Body of pancreas (tissue), 4 donors: Measurements from ENCODE around the gene FRAS1. TPM values are rescaled to one million over a fixed set of nuclear protein-coding genes. Genes with fewer than 3 reads are reported as not detected.
"Not testable (repeated sequence)": the region's sequence is repeated elsewhere in the genome, so short reads cannot be mapped to it uniquely, and the experiment has no call there.

Experiments
- ATAC-seq: fragments of 150-250 bp; one replicate; pipeline ENCODE4 v1.9.1; 2016
- DNase-seq, 4 donors: peaks; one replicate each; pipeline ENCODE4 v3.0.0-alpha.2; 2019
- H3K27ac ChIP-seq, 4 donors: fragments of 200-600 bp; sonication (generic); 1 replicate in 3 of 4; 2 replicates in 1 of 4; pipeline versions ENCODE4 v1.5.1 to v1.6.1; 2016 to 2019; ENCODE audit warnings: mild to moderate bottlenecking in 1 of 4, mixed read lengths in 1 of 4, moderate library complexity in 1 of 4
- H3K27me3 ChIP-seq, 2 donors: fragments of 200-600 bp; sonication (generic); one replicate each; pipeline ENCODE4 v1.6.0; 2016; ENCODE audit warnings: mild to moderate bottlenecking in 1 of 2
- H3K36me3 ChIP-seq, 2 donors: fragments of 200-600 bp; sonication (generic); replicated peaks in 1 of 2; 2 replicates each; pipeline ENCODE4 v1.5.1; 2016; ENCODE audit warnings: low read depth in 2 of 2; ENCODE audit not compliant: insufficient read depth in 1 of 2
- H3K4me1 ChIP-seq: fragments of 200-600 bp; sonication (generic); one replicate; pipeline ENCODE4 v1.6.0; 2016
- H3K4me3 ChIP-seq, 2 donors: fragments of 200-600 bp; sonication (generic); 1 replicate in 1 of 2; 2 replicates in 1 of 2; pipeline ENCODE4 v1.5.1; 2016 to 2019
- H3K9me3 ChIP-seq, 3 donors: fragments of 200-600 bp; sonication (generic); 1 replicate in 2 of 3; 2 replicates in 1 of 3; pipeline ENCODE4 v1.5.1; 2016
- POLR2A ChIP-seq, 3 donors: fragments of 450-650 bp; IDR thresholded peaks; one replicate each; pipeline ENCODE4 v1.6.1; 2016; ENCODE audit warnings: antibody characterized with exemption in 3 of 3, mild to moderate bottlenecking in 2 of 3
- WGBS, 2 donors: methylation state at CpG; one replicate each; pipeline ENCODE4 v1.1.5; 2017; 5-methylcytosine and 5-hydroxymethylcytosine counted together
- intact Hi-C: fragments of 100-400 bp; cut with DNase I; formaldehyde crosslinking; loops from one replicate; pipeline ENCODE4 v1.15.1; 2023
- total RNA-seq, 2 donors: library from RNA; depleted of rRNA; stranded (reverse); fragments of >200 nt; gene quantifications; one replicate each; pipeline ENCODE4 v1.1.0, GENCODE V29; 2016
- TF ChIP-seq, protein P1 (sequence below), 7 experiments: fragments of 450-650 bp in 4 of 7; fragments of 200-600 bp in 3 of 7; sonication (generic) in 3 of 7; IDR thresholded peaks; one replicate each; pipeline ENCODE4 v1.5.1; 2016 to 2019; ENCODE audit warnings: antibody characterized with exemption in 7 of 7

The FRAS1 gene
- total RNA-seq, 2 donors from 2014 or later: 22.6 to 24.4 TPM

DNA sequence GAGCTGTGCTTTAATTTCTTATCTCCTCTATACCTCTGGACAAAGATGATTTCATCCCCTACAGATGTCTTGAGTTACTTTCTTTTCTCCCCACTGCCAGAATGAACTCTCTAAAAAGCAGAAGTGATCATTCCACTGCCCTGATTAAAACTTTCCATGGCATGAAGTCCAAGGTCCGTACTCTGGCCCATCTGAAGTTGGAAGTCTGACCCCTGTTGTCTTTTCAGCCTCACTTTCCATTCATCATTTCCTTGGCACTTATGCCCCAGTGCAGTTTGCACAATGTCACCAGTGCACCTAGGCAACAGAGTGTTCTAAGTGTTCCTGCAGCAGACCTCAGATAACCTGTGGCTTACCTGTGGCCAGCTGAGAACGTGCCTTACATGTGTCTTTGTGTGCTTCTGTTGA is 242.4 kb downstream of the FRAS1 start:
- Histone ChIP-seq H3K27ac (peak overlapping the region in 2 of 4 donors; percentile 14 to 31), H3K9me3 (no peaks in the 10 kb centered on the region), H3K4me3 (no peak overlapping the region), H3K4me1 (peaks cover 11% of the 10 kb centered on the region), H3K27me3 (no peaks in the 10 kb centered on the region), H3K36me3 (no peaks in the 10 kb centered on the region)
- intact Hi-C loops: no loop called here
- 9 to 20% methylated on average over 2 of the region's 2 CpGs for WGBS, 2 donors
- ATAC-seq (peak; percentile 81), DNase-seq (peak in 3 of 4 donors; percentile 17 to 55 (median 20))
- TF ChIP-seq, protein P1, sequence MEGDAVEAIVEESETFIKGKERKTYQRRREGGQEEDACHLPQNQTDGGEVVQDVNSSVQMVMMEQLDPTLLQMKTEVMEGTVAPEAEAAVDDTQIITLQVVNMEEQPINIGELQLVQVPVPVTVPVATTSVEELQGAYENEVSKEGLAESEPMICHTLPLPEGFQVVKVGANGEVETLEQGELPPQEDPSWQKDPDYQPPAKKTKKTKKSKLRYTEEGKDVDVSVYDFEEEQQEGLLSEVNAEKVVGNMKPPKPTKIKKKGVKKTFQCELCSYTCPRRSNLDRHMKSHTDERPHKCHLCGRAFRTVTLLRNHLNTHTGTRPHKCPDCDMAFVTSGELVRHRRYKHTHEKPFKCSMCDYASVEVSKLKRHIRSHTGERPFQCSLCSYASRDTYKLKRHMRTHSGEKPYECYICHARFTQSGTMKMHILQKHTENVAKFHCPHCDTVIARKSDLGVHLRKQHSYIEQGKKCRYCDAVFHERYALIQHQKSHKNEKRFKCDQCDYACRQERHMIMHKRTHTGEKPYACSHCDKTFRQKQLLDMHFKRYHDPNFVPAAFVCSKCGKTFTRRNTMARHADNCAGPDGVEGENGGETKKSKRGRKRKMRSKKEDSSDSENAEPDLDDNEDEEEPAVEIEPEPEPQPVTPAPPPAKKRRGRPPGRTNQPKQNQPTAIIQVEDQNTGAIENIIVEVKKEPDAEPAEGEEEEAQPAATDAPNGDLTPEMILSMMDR (IDR thresholded peaks at IDR 0.05): no peak
- TF ChIP-seq POLR2A (IDR thresholded peaks at IDR 0.05): no peak

DNA sequence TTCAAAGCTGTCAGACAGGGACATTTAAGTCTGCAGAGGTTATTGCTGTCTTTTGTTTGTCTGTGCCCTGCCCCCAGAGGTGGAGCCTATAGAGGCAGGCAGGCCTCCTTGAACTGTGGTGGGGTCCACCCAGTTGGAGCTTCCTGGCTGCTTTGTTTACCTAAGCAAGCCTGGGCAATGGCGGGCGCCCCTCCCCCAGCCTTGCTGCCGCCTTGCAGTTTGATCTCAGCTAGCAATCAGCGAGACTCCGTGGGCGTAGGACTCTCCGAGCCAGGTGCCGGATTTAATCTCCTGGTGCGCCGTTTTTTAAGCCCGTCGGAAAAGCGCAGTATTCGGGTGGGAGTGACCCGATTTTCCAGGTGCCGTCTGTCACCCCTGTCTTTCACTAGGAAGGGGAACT is 250.1 kb downstream of the FRAS1 start:
- H3K4me3 ChIP-seq, DNase-seq, ATAC-seq, H3K27me3 ChIP-seq, H3K27ac ChIP-seq, intact Hi-C loops, H3K9me3 ChIP-seq, H3K36me3 ChIP-seq, H3K4me1 ChIP-seq: not testable (repeated sequence)
- 64 to 82% methylated on average over 15 to 16 of the region's 16 CpGs for WGBS, 2 donors

DNA sequence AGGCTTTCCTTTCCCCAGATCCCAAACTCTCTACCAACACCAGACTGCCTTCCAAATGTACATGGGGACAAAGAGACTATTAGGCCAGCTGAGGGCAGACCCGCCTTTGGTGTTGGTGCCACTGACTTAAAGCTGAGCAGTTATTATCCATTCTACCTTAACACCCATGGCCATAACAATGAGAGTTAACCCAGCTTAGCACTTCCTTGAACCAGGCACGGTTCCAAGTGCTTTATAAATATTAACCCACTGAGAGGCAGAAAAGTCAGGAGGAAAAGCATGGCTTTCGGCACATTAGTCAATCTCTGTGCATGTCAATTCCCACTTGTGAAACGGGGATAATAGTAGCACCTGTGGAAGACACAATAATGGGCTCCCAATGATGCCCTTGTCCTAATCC is 251.4 kb downstream of the FRAS1 start:
- H3K27me3 ChIP-seq: no peaks in the 10 kb centered on the region
- no peak for ATAC-seq
- intact Hi-C loops: no loop called here
- WGBS, 2 donors: 54 to 62% methylated on average over 4 of the region's 4 CpGs
- no peak for DNase-seq
- no peak overlapping the region for H3K27ac ChIP-seq
- no peak overlapping the region for H3K4me3 ChIP-seq
- no peaks in the 10 kb centered on the region for H3K9me3 ChIP-seq
- TF ChIP-seq, protein P1 (IDR thresholded peaks at IDR 0.05): no peak
- no peak for TF ChIP-seq POLR2A (IDR thresholded peaks at IDR 0.05)
- no peaks in the 10 kb centered on the region for H3K4me1 ChIP-seq
- H3K36me3 ChIP-seq: no peaks in the 10 kb centered on the region

DNA sequence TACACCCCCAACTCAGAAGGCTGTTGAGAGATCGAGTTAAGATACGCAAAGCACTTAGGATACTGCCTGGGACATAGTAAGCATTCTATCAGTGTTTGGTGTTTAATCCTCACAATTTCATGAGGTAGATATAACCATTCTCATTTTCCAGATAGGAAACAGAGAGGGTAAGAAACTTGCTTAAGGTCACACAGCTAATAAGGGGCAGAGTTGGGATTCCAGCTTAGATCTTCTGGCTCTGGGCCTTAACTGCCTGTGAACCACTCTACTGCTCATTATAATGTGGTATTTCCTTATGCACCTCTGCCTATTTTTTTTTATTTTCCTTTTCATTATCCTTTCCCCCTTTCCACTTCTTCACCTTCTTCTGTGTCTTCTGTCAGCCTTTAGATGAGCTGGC is 252.2 kb downstream of the FRAS1 start:
- H3K9me3 ChIP-seq: no peaks in the 10 kb centered on the region
- DNase-seq (no peak), ATAC-seq (no peak)
- H3K27me3 ChIP-seq: no peaks in the 10 kb centered on the region
- TF ChIP-seq, protein P1 (IDR thresholded peaks at IDR 0.05): no peak
- no peak for TF ChIP-seq POLR2A (IDR thresholded peaks at IDR 0.05)
- 95 to 100% methylated on average over 2 of the region's 2 CpGs for WGBS, 2 donors
- H3K36me3 ChIP-seq: no peaks in the 10 kb centered on the region
- intact Hi-C loops: no loop called here
- H3K4me1 ChIP-seq: no peaks in the 10 kb centered on the region
- no peak overlapping the region for H3K27ac ChIP-seq
- H3K4me3 ChIP-seq: no peak overlapping the region

DNA sequence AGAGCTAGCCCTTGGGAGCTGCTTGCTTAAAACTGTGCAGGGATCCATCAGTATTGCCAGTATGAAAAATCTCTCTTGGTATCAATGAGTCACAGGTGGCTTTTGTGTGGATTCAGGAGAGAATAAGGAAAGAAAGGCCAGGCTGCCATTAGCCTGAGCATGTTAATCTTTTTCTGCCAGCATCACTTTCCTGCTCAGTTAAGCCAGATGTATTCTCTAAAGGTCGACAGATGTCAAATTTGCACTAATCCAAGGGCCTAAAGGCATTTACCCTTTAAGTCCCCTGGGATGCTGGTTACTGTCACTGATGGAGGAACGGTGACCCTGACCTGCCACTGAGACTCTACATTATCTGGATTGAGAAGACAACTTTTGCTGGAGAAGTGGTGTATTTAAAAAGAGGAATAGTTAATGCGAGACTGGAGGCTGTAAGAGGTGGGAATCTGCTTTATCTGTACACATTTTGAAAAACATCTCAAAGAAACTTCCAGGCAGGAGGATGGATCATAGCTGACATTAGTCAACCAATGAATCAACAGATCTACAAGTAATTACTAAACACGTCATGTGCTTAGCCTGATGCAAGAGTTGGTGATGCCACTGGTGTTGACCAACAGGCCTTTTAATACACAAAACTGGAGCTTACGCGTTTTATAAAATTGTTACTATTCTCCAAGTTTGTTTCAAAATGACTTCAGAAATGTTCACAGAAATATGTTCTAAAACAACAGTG is 253.1 kb downstream of the FRAS1 start:
- intact Hi-C loops: no loop called here
- H3K4me3 ChIP-seq: no peak overlapping the region
- DNase-seq (no peak), ATAC-seq (no peak)
- 69 to 80% methylated on average over 6 of the region's 6 CpGs for WGBS, 2 donors
- H3K9me3 ChIP-seq: no peaks in the 10 kb centered on the region
- H3K27me3 ChIP-seq: no peaks in the 10 kb centered on the region
- TF ChIP-seq POLR2A (IDR thresholded peaks at IDR 0.05): no peak
- TF ChIP-seq, protein P1 (IDR thresholded peaks at IDR 0.05): no peak
- no peaks in the 10 kb centered on the region for H3K36me3 ChIP-seq
- peak overlapping the region in 2 of 4 donors; percentile 5 to 20 for H3K27ac ChIP-seq
- H3K4me1 ChIP-seq: no peaks in the 10 kb centered on the region
